Prostate gland (tissue), 2 donors: ENCODE measurements around the gene NPEPL1.

Experiments
- CTCF ChIP-seq, 4 experiments: fragments of 200-600 bp in 2 of 4; fragments of 450-650 bp in 2 of 4; sonication (generic) in 2 of 4; IDR thresholded peaks; 1 replicate in 3 of 4; 2 replicates in 1 of 4; pipeline ENCODE4 v1.5.1; 2016 to 2019; ENCODE audit warnings: antibody characterized with exemption in 4 of 4, mild to moderate bottlenecking in 2 of 4, moderate library complexity in 2 of 4
- POLR2AphosphoS5 ChIP-seq: sonication (generic); formaldehyde crosslinking; IDR thresholded peaks from one replicate; pipeline ENCODE4 v1.6.1; 2017; ENCODE audit warnings: antibody characterized with exemption

GRCh38 chr20:58684291-58684690, 8.3 kb upstream of the NPEPL1 start:
- TF ChIP-seq CTCF (IDR thresholded peaks at IDR 0.05) (no peak), POLR2AphosphoS5 (no peak)
